Neural cell (in vitro differentiated cells): ENCODE results near the gene PLD2.
"Not testable (repeated sequence)": the region's sequence is repeated elsewhere in the genome, so short reads cannot be mapped to it uniquely, and the experiment has no call there.

Experiments used
- POLR2AphosphoS5 ChIP-seq: IDR thresholded peaks from 2 replicates; pipeline ENCODE4 v1.6.1; 2012
- RAD21 ChIP-seq: fragments of 450-650 bp; conservative IDR thresholded peaks from 2 replicates; pipeline ENCODE4 v1.6.1; 2014; ENCODE audit warnings: antibody characterized with exemption, mild to moderate bottlenecking, moderate library complexity
- SMC3 ChIP-seq: fragments of 450-650 bp; conservative IDR thresholded peaks from 2 replicates; pipeline ENCODE4 v1.6.1; 2014; ENCODE audit warnings: antibody characterized with exemption, mild to moderate bottlenecking, moderate library complexity; ENCODE audit not compliant: poor library complexity
- TF ChIP-seq, protein P1 (sequence below): fragments of 450-650 bp; IDR thresholded peaks from 2 replicates; pipeline ENCODE4 v1.5.1; 2014; ENCODE audit warnings: antibody characterized with exemption, mild to moderate bottlenecking, moderate library complexity; ENCODE audit not compliant: poor library complexity, severe bottlenecking

DNA sequence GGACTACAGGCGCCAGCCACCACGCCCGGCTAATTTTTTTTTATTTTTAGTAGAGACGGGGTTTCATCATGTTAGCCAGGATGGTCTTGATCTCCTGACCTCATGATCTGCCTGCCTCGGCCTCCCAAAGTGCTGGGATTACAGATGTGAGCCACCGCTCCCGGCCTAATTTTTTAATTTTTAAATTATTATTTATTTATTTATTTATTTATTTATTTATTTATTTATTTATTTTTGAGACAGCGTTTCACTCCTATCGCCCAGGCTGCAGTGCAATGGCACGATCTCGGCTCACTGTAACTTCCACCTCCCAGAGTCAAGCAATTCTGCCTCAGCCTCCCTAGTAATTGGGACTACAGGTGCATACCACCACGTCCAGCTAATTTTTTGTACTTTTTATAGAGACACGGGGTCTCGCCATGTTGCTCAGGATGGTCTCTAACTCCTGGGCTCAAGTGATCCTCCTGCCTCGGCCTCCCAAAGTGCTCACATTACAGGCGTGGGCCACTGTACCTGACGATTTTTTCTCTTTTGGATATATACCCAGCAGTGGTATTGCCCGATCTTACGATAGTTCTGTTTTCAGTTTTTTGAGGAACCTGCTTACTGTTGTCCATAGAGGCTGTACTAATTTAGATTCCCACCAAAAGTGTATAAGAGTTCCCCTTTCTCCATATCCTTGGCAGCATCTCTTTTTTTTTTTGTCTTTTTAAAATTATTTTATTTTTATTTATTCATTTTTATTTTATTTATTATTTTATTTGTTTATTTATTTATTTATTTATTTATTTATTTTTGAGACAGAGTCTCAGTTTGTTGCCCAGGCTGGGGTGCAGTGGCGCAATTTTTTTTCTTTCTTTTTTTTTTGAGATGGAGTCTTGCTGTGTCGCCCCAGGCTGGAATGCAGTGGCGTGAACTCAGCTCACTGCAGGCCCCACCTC, 62.4 kb downstream of the PLD2 start:
- TF ChIP-seq RAD21, POLR2AphosphoS5, SMC3: not testable (repeated sequence)
- TF ChIP-seq, protein P1, sequence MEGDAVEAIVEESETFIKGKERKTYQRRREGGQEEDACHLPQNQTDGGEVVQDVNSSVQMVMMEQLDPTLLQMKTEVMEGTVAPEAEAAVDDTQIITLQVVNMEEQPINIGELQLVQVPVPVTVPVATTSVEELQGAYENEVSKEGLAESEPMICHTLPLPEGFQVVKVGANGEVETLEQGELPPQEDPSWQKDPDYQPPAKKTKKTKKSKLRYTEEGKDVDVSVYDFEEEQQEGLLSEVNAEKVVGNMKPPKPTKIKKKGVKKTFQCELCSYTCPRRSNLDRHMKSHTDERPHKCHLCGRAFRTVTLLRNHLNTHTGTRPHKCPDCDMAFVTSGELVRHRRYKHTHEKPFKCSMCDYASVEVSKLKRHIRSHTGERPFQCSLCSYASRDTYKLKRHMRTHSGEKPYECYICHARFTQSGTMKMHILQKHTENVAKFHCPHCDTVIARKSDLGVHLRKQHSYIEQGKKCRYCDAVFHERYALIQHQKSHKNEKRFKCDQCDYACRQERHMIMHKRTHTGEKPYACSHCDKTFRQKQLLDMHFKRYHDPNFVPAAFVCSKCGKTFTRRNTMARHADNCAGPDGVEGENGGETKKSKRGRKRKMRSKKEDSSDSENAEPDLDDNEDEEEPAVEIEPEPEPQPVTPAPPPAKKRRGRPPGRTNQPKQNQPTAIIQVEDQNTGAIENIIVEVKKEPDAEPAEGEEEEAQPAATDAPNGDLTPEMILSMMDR, result not testable (repeated sequence)
